Lower lobe of right lung (tissue), 2 donors: ENCODE measurements around the gene TASOR2. TPM values are rescaled to one million over a fixed set of nuclear protein-coding genes. Genes with fewer than 3 reads are reported as not detected.
A peak's percentile ranks its signal among the peaks of the same experiment; 100 is the strongest.

Experiments
- ATAC-seq, 2 donors: fragments of 200-7000 bp; cut with Tn5 transposase; one replicate each; pipeline ENCODE4 v1.9.1; 2020 to 2022; ENCODE audit warnings: mild to moderate bottlenecking in 2 of 2, moderate library complexity in 2 of 2
- DNase-seq: peaks from one replicate; pipeline ENCODE4 v3.0.0-alpha.2; 2020
- H3K27ac ChIP-seq: fragments of 200-600 bp; one replicate; pipeline ENCODE4 v1.8.0; 2022
- H3K27me3 ChIP-seq: fragments of 200-600 bp; one replicate; pipeline ENCODE4 v1.8.0; 2022; ENCODE audit warnings: low read depth
- H3K36me3 ChIP-seq: fragments of 200-600 bp; one replicate; pipeline ENCODE4 v1.8.0; 2022; ENCODE audit warnings: mild to moderate bottlenecking
- H3K4me1 ChIP-seq: fragments of 200-600 bp; one replicate; pipeline ENCODE4 v1.8.0; 2022
- H3K4me3 ChIP-seq: fragments of 200-600 bp; one replicate; pipeline ENCODE4 v1.8.0; 2022; ENCODE audit warnings: mild to moderate bottlenecking
- H3K9me3 ChIP-seq: fragments of 200-600 bp; one replicate; pipeline ENCODE4 v1.8.0; 2022
- intact Hi-C: fragments of 100-400 bp; cut with DNase I; formaldehyde crosslinking; loops from one replicate; pipeline ENCODE4 v1.11.0; 2022
- total RNA-seq: library from RNA; stranded (reverse); fragmentation: NEBNext Ultra II Directional; extraction: Animal tissue kit (Norgen Biotek cat#: 25700); gene quantifications from one replicate; pipeline ENCODE4 v1.2.1, GENCODE V29; 2021
- TF ChIP-seq, protein P1 (sequence below): fragments of 200-600 bp; IDR thresholded peaks from one replicate; pipeline ENCODE4 v1.8.0; 2022; ENCODE audit warnings: antibody characterized with exemption, mild to moderate bottlenecking
- donor health status: DM: no; HTN: yes; CAD: no; lungs with severe emphysema.

Gene TASOR2
- total RNA-seq, 1 donor from 2014 or later, result 48.9 TPM

GRCh38 chr10:5640501-5640900 is 44.1 kb upstream of the TASOR2 start:
- intact Hi-C loops, result no loop called here
- H3K27me3 ChIP-seq, result no peaks in the 10 kb centered on the region
- peak; percentile 15 for DNase-seq
- TF ChIP-seq, protein P1, sequence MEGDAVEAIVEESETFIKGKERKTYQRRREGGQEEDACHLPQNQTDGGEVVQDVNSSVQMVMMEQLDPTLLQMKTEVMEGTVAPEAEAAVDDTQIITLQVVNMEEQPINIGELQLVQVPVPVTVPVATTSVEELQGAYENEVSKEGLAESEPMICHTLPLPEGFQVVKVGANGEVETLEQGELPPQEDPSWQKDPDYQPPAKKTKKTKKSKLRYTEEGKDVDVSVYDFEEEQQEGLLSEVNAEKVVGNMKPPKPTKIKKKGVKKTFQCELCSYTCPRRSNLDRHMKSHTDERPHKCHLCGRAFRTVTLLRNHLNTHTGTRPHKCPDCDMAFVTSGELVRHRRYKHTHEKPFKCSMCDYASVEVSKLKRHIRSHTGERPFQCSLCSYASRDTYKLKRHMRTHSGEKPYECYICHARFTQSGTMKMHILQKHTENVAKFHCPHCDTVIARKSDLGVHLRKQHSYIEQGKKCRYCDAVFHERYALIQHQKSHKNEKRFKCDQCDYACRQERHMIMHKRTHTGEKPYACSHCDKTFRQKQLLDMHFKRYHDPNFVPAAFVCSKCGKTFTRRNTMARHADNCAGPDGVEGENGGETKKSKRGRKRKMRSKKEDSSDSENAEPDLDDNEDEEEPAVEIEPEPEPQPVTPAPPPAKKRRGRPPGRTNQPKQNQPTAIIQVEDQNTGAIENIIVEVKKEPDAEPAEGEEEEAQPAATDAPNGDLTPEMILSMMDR, result no peak
- H3K27ac ChIP-seq, result no peak overlapping the region
- H3K4me1 ChIP-seq, result peaks cover 5% of the 10 kb centered on the region
- H3K9me3 ChIP-seq, result no peaks in the 10 kb centered on the region
- H3K4me3 ChIP-seq, result no peak overlapping the region
- H3K36me3 ChIP-seq, result peaks cover 60% of the 10 kb centered on the region
- no peak for ATAC-seq

DNA sequence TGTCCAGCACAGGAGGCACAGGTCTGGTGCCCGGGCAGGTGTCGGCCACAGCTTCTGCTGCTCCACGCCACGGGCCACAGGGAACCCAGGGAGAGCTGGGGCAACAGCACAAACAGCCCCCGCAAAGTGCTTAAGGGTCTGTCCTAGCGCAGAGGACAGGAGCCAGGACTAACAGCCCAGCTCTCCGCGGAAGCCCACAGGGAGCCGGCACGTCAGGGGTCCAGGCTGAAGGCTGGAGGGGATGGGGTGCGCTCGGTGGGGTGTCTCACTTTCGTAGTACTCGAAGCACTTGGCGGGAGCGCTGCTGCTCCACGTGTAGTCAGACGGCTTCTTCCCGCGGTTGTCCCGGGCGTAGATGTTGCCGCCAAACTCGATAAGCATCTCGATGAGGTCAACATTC is 43.1 kb upstream of the TASOR2 start:
- DNase-seq, result peak; percentile 40
- ATAC-seq, result no peak
- TF ChIP-seq, protein P1, result no peak
- intact Hi-C loops, result no loop called here
- peaks cover 63% of the 10 kb centered on the region for H3K36me3 ChIP-seq
- no peak overlapping the region for H3K4me3 ChIP-seq
- H3K9me3 ChIP-seq, result no peaks in the 10 kb centered on the region
- no peaks in the 10 kb centered on the region for H3K27me3 ChIP-seq
- peaks cover 5% of the 10 kb centered on the region for H3K4me1 ChIP-seq
- H3K27ac ChIP-seq, result no peak overlapping the region

DNA sequence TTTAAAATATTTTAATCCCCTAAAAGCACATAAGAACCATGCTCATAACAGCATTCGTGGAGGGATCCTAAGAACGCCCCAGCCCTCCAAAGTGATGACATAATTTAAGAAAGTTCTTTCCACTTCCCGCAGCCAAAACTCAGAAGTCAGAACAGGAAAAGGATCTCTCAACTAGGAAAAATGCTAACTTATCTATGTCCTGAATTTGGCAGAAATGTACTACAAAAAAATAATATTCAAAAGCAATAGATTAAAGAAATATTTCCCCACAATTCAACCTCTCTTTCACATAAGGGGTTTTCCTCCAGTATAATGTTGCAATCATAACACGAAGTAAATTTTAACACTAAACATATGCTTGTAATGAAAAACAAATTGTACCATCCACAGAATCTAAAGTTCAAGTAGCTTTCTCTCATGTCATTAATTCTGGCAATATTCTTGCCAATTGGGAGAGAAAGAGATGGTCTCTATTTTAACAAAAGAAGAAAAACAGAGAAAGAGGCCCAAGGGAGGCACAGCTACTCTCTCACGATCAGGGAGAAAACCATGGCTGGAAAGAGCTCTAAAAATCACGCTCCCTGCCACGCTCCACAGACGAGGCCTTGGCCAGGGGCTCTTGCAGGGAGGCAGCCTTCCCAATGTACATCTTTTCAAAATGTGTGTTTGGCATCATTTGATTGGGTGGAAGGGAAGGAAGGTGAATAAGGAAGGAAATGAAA is 41.1 kb upstream of the TASOR2 start:
- H3K36me3 ChIP-seq, result peaks cover 62% of the 10 kb centered on the region
- H3K27me3 ChIP-seq, result no peaks in the 10 kb centered on the region
- H3K9me3 ChIP-seq, result no peaks in the 10 kb centered on the region
- ATAC-seq (no peak), DNase-seq (peak; percentile 2)
- H3K4me3 ChIP-seq, result no peak overlapping the region
- H3K27ac ChIP-seq, result peak overlapping the region; percentile 56
- intact Hi-C loops, result no loop called here
- peaks cover 5% of the 10 kb centered on the region for H3K4me1 ChIP-seq
- TF ChIP-seq, protein P1, result no peak

DNA sequence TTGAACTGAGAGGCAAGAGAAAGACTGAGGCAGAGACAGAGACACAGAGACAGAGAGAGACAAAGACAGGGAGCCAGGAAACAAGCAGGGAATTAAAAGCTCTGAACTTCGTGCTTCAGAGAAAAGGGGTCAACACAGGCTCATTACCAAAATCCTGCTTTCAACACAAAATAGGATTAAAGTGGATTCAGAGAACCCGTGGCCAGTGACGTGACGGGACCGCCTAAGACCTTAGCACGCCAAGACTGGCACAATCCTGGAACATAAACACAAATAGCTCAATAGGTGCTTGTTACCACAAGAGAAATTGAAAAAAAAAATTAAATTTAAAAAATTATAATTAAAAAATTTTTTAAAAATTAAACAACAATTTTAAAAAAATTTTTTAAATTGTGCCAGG is 39.7 kb upstream of the TASOR2 start:
- Histone ChIP-seq H3K4me3 (no peak overlapping the region), H3K27ac (no peak overlapping the region), H3K4me1 (peaks cover 5% of the 10 kb centered on the region), H3K27me3 (no peaks in the 10 kb centered on the region), H3K36me3 (peaks cover 62% of the 10 kb centered on the region), H3K9me3 (no peaks in the 10 kb centered on the region)
- intact Hi-C loops, result no loop called here
- ATAC-seq (no peak), DNase-seq (peak; percentile 14)
- TF ChIP-seq, protein P1, result no peak

- peaks cover 62% of the 10 kb centered on the region for H3K36me3 ChIP-seq
- H3K27ac ChIP-seq, result no peak overlapping the region
- H3K4me3 ChIP-seq, result no peak overlapping the region
- DNase-seq (no peak), ATAC-seq (peak in 1 of 2 donors; percentile 18)
- no peaks in the 10 kb centered on the region for H3K9me3 ChIP-seq
- no peaks in the 10 kb centered on the region for H3K27me3 ChIP-seq
- H3K4me1 ChIP-seq, result peaks cover 5% of the 10 kb centered on the region
- intact Hi-C loops, result no loop called here
- TF ChIP-seq, protein P1, result no peak
Observed at GRCh38 chr10:5645375-5645774, 39.3 kb upstream of the TASOR2 start.
